A673 (cell line): ENCODE measurements around the gene SIDT2. TPM values are rescaled to one million over a fixed set of nuclear protein-coding genes. Genes with fewer than 3 reads are reported as not detected.

Experiments used
- BruUV-seq: library from RNA; stranded (reverse); fragments of 400-500 nt; replicated peaks from 2 replicates; lab custom pipeline; 2021; lab: Mats Ljungman, UMichigan
- CTCF ChIA-PET: fragments of 300-600 bp; sonication (Branson Sonifier 250); formaldehyde crosslinking; loops from one replicate; lab custom pipeline; 2022; ENCODE audit warnings: antibody characterized with exemption; lab: Charles Lee
- POLR2A ChIA-PET: fragments of 300-600 bp; sonication (Branson Sonifier 250); formaldehyde crosslinking; loops from one replicate; lab custom pipeline; 2022; ENCODE audit warnings: antibody characterized with exemption; ENCODE audit not compliant: low non-redundant PET; lab: Charles Lee
- DNase-seq: peaks from one replicate; pipeline ENCODE4 v3.0.0-alpha.2; 2015; ENCODE audit warnings: low spot score
- H3K27ac ChIP-seq: fragments of 200-600 bp; sonication (generic); 2 replicates; pipeline ENCODE4 v1.5.1; 2016; ENCODE audit warnings: mixed run types, low read depth, mild to moderate bottlenecking, mixed read lengths, antibody characterized with exemption, low read length; ENCODE audit not compliant: poor library complexity, severe bottlenecking
- H3K27me3 ChIP-seq: fragments of 200-600 bp; sonication (generic); replicated peaks from 2 replicates; pipeline ENCODE4 v1.6.1; 2017; ENCODE audit warnings: mixed run types, low read depth, mild to moderate bottlenecking, mixed read lengths, antibody characterized with exemption, low read length; ENCODE audit not compliant: insufficient read depth, poor library complexity
- H3K36me3 ChIP-seq: fragments of 200-600 bp; sonication (generic); 2 replicates; pipeline ENCODE4 v1.6.1; 2016; ENCODE audit warnings: mixed run types, mild to moderate bottlenecking, mixed read lengths, antibody characterized with exemption, low read length; ENCODE audit not compliant: insufficient read depth, poor library complexity, severe bottlenecking
- H3K4me1 ChIP-seq: fragments of 200-600 bp; sonication (generic); 2 replicates; pipeline ENCODE4 v1.6.1; 2017; ENCODE audit warnings: mixed run types, mild to moderate bottlenecking, mixed read lengths, antibody characterized with exemption, low read length; ENCODE audit not compliant: insufficient read depth, poor library complexity, severe bottlenecking
- H3K4me3 ChIP-seq: fragments of 200-600 bp; sonication (generic); 2 replicates; pipeline ENCODE4 v1.5.1; 2016; ENCODE audit warnings: low read depth, mixed run types, mild to moderate bottlenecking, mixed read lengths, low read length; ENCODE audit not compliant: poor library complexity, severe bottlenecking
- H3K9me3 ChIP-seq: fragments of 200-600 bp; sonication (generic); 2 replicates; pipeline ENCODE4 v1.6.1; 2016; ENCODE audit warnings: mixed run types, low read depth, mild to moderate bottlenecking, mixed read lengths, antibody characterized with exemption, low read length; ENCODE audit not compliant: poor library complexity, severe bottlenecking
- EZH2 ChIP-seq: fragments of 200-600 bp; sonication (generic); IDR thresholded peaks from 2 replicates; pipeline ENCODE4 v1.6.1; 2017; ENCODE audit warnings: borderline replicate concordance, low read depth, mild to moderate bottlenecking, mixed read lengths, antibody characterized with exemption, low read length; ENCODE audit not compliant: poor library complexity, severe bottlenecking
- intact Hi-C: fragments of 100-400 bp; cut with micrococcal nuclease; formaldehyde crosslinking; loops from one replicate; pipeline ENCODE4 v1.10.0; 2022; ENCODE audit not compliant: unreplicated experiment
- total RNA-seq: library from RNA; stranded (reverse); gene quantifications from 2 replicates; pipeline ENCODE4 v1.2.3, GENCODE V29; 2021
- TF ChIP-seq, protein P1 (sequence below): fragments of 300-800, 200-600 bp; sonication (generic); conservative IDR thresholded peaks from 2 replicates; pipeline ENCODE4 v1.5.1; 2017; ENCODE audit warnings: low read depth, mild to moderate bottlenecking, antibody characterized with exemption, low read length, moderate library complexity, mixed read lengths

The SIDT2 gene
- total RNA-seq, 1 experiment from 2014 or later: 33.5 TPM

DNA sequence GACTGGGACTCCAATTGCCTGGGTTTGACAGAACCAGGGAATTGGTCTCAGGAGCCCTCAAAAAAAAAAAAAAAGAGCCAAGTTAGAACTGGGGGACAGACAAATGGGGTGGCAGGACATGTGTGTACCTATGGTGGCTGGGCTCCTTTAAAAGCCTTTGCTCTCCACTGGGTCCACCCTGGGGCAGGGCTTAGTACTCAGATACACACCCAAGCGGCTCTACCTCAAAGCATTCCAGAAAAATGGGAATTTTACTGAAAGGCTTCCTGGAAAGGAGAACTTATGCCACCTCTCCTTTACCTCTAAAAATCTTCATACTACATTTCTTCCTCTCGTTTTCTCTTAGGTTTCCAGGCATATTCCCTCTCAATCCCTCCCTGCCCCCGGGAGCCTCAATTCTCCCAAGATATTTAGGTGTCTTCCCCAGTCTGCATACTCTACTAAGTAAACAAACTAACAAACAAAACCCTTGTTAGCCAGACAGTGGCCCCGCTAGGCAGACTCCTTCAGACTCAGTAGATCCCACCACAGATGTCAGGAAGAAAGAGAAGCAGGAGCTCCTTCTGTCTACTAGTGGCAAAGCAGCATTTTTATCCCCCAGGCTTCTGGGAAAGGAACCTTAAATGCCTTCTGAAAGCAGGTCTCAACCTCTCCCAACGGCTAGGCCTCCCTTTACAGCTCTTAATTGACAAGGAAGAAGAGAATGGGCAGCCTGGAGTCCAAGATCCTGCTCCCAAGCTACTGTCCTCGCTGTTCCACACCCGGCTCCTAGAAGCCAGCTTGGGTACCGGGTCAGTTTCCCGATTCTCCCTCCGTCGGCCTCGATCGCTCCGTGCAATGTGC is 52.7 kb downstream of the SIDT2 start:
- Histone ChIP-seq H3K4me1 (peaks cover 14% of the 10 kb centered on the region), H3K9me3 (no peaks in the 10 kb centered on the region), H3K27ac (peak overlapping the region; percentile 88), H3K36me3 (peaks cover 3% of the 10 kb centered on the region), H3K4me3 (peak overlapping the region; percentile 99), H3K27me3 (no peaks in the 10 kb centered on the region)
- no peak for TF ChIP-seq EZH2
- TF ChIP-seq, protein P1, sequence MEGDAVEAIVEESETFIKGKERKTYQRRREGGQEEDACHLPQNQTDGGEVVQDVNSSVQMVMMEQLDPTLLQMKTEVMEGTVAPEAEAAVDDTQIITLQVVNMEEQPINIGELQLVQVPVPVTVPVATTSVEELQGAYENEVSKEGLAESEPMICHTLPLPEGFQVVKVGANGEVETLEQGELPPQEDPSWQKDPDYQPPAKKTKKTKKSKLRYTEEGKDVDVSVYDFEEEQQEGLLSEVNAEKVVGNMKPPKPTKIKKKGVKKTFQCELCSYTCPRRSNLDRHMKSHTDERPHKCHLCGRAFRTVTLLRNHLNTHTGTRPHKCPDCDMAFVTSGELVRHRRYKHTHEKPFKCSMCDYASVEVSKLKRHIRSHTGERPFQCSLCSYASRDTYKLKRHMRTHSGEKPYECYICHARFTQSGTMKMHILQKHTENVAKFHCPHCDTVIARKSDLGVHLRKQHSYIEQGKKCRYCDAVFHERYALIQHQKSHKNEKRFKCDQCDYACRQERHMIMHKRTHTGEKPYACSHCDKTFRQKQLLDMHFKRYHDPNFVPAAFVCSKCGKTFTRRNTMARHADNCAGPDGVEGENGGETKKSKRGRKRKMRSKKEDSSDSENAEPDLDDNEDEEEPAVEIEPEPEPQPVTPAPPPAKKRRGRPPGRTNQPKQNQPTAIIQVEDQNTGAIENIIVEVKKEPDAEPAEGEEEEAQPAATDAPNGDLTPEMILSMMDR: no peak
- POLR2A ChIA-PET: no interaction called here
- intact Hi-C loops: loop anchor here (5.0 kb wide), 1 partner anchor 586 kb away; no protein-coding TSS in a partner anchor
- DNase-seq: no peak
- TSS peak; percentile 45 for BruUV-seq
- CTCF ChIA-PET: interaction anchor here (0.6 to 1.5 kb wide), 3 partner anchors 9 to 484 kb away, joined by 3 to 8 read pairs (median 5); partner anchors contain the start of gene BACE1

DNA sequence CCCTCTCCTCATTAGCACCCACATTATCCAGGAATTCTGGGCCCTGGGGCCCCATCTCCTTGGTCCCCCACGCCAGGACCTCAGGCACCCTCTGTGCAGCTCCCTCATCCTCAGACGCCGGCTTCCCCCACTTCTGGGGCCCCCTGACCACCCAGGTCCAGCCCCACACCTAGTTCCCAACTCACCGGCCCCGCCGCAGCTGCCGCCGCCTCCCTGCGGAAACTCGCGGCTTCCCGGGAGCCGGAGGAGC is 53.2 kb downstream of the SIDT2 start, which contains the start of gene PCSK7:
Gene PCSK7 (minus strand): TSS at position 232 of the 250 bp plus-strand sequence. CDS start 2,229 bp downstream, outside the sequence.
- H3K27me3 ChIP-seq: no peaks in the 10 kb centered on the region
- CTCF ChIA-PET: interaction anchor here (0.6 to 1.5 kb wide), 3 partner anchors 10 to 484 kb away, joined by 3 to 8 read pairs (median 5); partner anchors contain the start of gene BACE1
- peak within 1 kb of the TSS; percentile 99 for H3K4me3 ChIP-seq
- H3K9me3 ChIP-seq: no peaks in the 10 kb centered on the region
- POLR2A ChIA-PET: no interaction called here
- no peak for DNase-seq
- TF ChIP-seq, protein P1: no peak
- no peak for TF ChIP-seq EZH2
- BruUV-seq: no TSS peak
- peaks cover 5% of the 10 kb centered on the region for H3K36me3 ChIP-seq
- H3K27ac ChIP-seq: peak within 1 kb of the TSS; percentile 88
- intact Hi-C loops: loop anchor here (2.0 to 5.0 kb wide), 2 partner anchors 95 to 586 kb away; partner anchors contain the start of gene CEP164
- H3K4me1 ChIP-seq: peaks cover 14% of the 10 kb centered on the region

DNA sequence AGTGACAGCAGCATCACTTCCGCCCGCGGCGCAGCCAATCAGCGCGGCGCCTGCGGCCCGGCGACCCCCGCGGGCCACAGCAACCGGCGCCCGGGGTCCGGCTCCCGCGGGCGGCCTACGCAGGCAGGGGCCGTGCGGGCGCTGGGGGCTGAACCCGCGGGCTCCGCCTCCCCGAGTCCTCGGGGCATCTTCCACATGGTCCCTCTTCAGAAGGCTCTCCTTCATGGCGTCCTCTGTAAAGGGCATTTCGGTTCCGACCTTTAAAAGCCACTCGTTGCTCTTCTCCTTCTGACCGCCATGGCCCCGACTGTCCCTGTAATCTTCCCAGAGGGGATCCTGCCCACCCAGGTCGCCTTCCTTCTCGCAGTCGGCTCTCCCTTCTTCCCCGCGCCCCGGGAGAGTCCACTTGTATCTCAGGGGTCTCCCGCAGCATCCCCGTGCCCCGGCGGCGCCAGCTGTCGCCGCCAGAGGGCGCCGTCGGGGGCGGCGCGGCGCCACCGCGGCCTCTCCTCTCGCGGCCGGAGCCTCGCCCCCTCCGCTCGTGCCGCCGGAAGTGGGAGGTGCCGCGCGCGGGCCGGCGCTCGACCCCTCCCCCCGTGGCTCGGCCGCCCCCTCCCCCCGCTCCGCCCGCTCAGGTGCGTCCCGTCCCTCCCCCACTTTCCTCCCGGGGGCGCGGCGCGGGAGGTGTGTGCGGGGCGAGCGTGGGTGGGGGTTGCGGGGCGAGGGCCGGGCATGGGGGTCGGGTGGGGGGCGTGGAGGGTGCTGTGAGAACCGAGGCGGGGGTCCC is 53.7 kb downstream of the SIDT2 start, which contains the start of gene RNF214:
Gene RNF214 (plus strand): TSS at position 580 of the 787 bp plus-strand sequence. CDS start 1,602 bp downstream, outside the sequence.
- H3K4me1 ChIP-seq: peaks cover 14% of the 10 kb centered on the region
- peaks cover 8% of the 10 kb centered on the region for H3K36me3 ChIP-seq
- BruUV-seq: no TSS peak
- peak within 1 kb of the TSS; percentile 88 for H3K27ac ChIP-seq
- H3K4me3 ChIP-seq: peak within 1 kb of the TSS; percentile 99
- ChIA-PET CTCF (interaction anchor here (0.6 to 1.5 kb wide), 6 partner anchors 10 to 485 kb away, joined by 3 to 8 read pairs (median 4); partner anchors contain the start of genes BACE1 and PAFAH1B2), POLR2A (no interaction called here)
- TF ChIP-seq EZH2: no peak
- TF ChIP-seq, protein P1: peak; percentile 81
- no peaks in the 10 kb centered on the region for H3K27me3 ChIP-seq
- no peaks in the 10 kb centered on the region for H3K9me3 ChIP-seq
- intact Hi-C loops: loop anchor here (2.0 to 5.0 kb wide), 2 partner anchors 95 to 585 kb away; partner anchors contain the start of gene CEP164
- peak; percentile 90 for DNase-seq
